Measurements from ENCODE around the gene VLDLR. TPM values are rescaled to one million over a fixed set of nuclear protein-coding genes. Genes with fewer than 3 reads are reported as not detected.

VLDLR gene
- total and polyA plus RNA-seq, 11 donors, result 15.1 to 177 (median 112) TPM

- ATAC-seq (no peak), DNase-seq (no peak)
- peaks cover 0 to 22% (median 6%) of the 10 kb centered on the region in 12 donors for H3K4me1 ChIP-seq
- intact Hi-C loops (cut with DNase I), result loop anchor here in 3 of 10 donors (5.0 to 10.0 kb wide), 3 partner anchors 39 to 466 kb away; no protein-coding TSS in a partner anchor
- H3K27ac ChIP-seq, result peak overlapping the region in 3 of 12 donors; percentile 3 to 47 (median 5)
- 79 to 84% (median 81%) methylated on average over 2 of the region's 2 CpGs for WGBS, 4 donors
- no peaks in the 10 kb centered on the region for H3K36me3 ChIP-seq
- no peak overlapping the region for H3K4me3 ChIP-seq
- TF ChIP-seq CTCF (IDR thresholded peaks at IDR 0.05) (no peak), POLR2A (IDR thresholded peaks at IDR 0.05) (no peak)
- H3K27me3 ChIP-seq, result no peaks in the 10 kb centered on the region
- H3K9me3 ChIP-seq, result no peaks in the 10 kb centered on the region
Measured at GRCh38 chr9:2610985-2611384, 10.6 kb upstream of the VLDLR start.

- Histone ChIP-seq H3K9me3 (no peaks in the 10 kb centered on the region), H3K4me3 (no peak overlapping the region), H3K27ac (peak overlapping the region in 3 of 12 donors; percentile 39 to 58 (median 42)), H3K4me1 (peaks cover 0 to 22% (median 6%) of the 10 kb centered on the region in 12 donors), H3K36me3 (no peaks in the 10 kb centered on the region), H3K27me3 (no peaks in the 10 kb centered on the region)
- ATAC-seq (no peak), DNase-seq (no peak)
- 81 to 89% (median 87%) methylated on average over 2 of the region's 2 CpGs for WGBS, 4 donors
- intact Hi-C loops (cut with DNase I), result loop anchor here in 3 of 10 donors (5.0 to 10.0 kb wide), 3 partner anchors 40 to 467 kb away; no protein-coding TSS in a partner anchor
- TF ChIP-seq POLR2A (IDR thresholded peaks at IDR 0.05) (no peak), CTCF (IDR thresholded peaks at IDR 0.05) (no peak)
Measured at GRCh38 chr9:2611961-2612360, 9.6 kb upstream of the VLDLR start.

GRCh38 chr9:2613730-2614271 is 7.8 kb upstream of the VLDLR start:
- intact Hi-C loops (cut with DNase I), result loop anchor here in 3 of 10 donors (5.0 to 10.0 kb wide), 3 partner anchors 42 to 469 kb away; no protein-coding TSS in a partner anchor
- H3K27ac ChIP-seq, result peak overlapping the region in 11 of 12 donors; percentile 12 to 76 (median 58)
- DNase-seq, result peak in 4 of 5 donors; percentile 34 to 63 (median 40)
- TF ChIP-seq POLR2A (IDR thresholded peaks at IDR 0.05) (no peak), CTCF (IDR thresholded peaks at IDR 0.05) (no peak)
- H3K36me3 ChIP-seq, result no peaks in the 10 kb centered on the region
- no peaks in the 10 kb centered on the region for H3K27me3 ChIP-seq
- H3K4me1 ChIP-seq, result peaks cover 0 to 19% (median 6%) of the 10 kb centered on the region in 12 donors
- H3K9me3 ChIP-seq, result no peaks in the 10 kb centered on the region
- H3K4me3 ChIP-seq, result no peak overlapping the region
- WGBS, 4 donors, result 52 to 67% (median 59%) methylated on average over 3 of the region's 3 CpGs
- ATAC-seq, result peak; percentile 90 to 96 (median 94)

- WGBS, 4 donors, result 85 to 89% (median 87%) methylated on average over 7 of the region's 7 CpGs
Measured at GRCh38 chr9:2615497-2615896, 6.1 kb upstream of the VLDLR start.

More at GRCh38 chr9:2615497-2615896, 6.1 kb upstream of the VLDLR start:
- no peak overlapping the region for H3K4me3 ChIP-seq
- DNase-seq (no peak), ATAC-seq (no peak)
- H3K4me1 ChIP-seq, result peaks cover 0 to 20% (median 5%) of the 10 kb centered on the region in 12 donors
- no peaks in the 10 kb centered on the region for H3K9me3 ChIP-seq
- H3K27me3 ChIP-seq, result peaks cover 0 to 1% (median 0%) of the 10 kb centered on the region in 9 donors
- H3K36me3 ChIP-seq, result no peaks in the 10 kb centered on the region
- no peak overlapping the region for H3K27ac ChIP-seq
- TF ChIP-seq CTCF (IDR thresholded peaks at IDR 0.05), result no peak
- TF ChIP-seq POLR2A (IDR thresholded peaks at IDR 0.05), result no peak
- intact Hi-C loops (cut with DNase I), result loop anchor here in 3 of 10 donors (5.0 to 10.0 kb wide), 3 partner anchors 53 to 471 kb away; no protein-coding TSS in a partner anchor

Data from heart left ventricle (tissue), 16 donors.